AG04449 (cell line): ENCODE data around the gene PPP4C.

Experiments
- CTCF ChIA-PET: fragments of 350-600 bp; formaldehyde crosslinking; extraction: SDS; loops from one replicate; lab custom pipeline; 2021; ENCODE audit warnings: antibody characterized with exemption; lab: Yijun Ruan, JAX
- POLR2A ChIA-PET: fragments of 400-600, 350-600 bp; formaldehyde crosslinking; extraction: SDS; loops from one replicate; lab custom pipeline; 2020; ENCODE audit warnings: antibody characterized with exemption, inconsistent platforms; lab: Yijun Ruan, JAX
- DNase-seq: peaks from one replicate; pipeline ENCODE4 v3.0.0-alpha.2; 2010; ENCODE audit warnings: low read depth, low spot score
- H3K4me3 ChIP-seq: 2 replicates; pipeline ENCODE4 v1.5.1; 2011; ENCODE audit warnings: low read depth, mild to moderate bottlenecking, control low read depth, low read length
- CTCF ChIP-seq: IDR thresholded peaks from one replicate; pipeline ENCODE4 v1.5.1; 2011; ENCODE audit warnings: mild to moderate bottlenecking, moderate library complexity, low read length, control low read depth, inconsistent platforms; ENCODE audit not compliant: insufficient read depth; ENCODE audit errors: missing control alignments

Gene PPP4C

GRCh38 chr16:30083216-30084055 is 7.6 kb downstream of the PPP4C start:
- POLR2A ChIA-PET, result no interaction called here
- no peak for TF ChIP-seq CTCF
- H3K4me3 ChIP-seq, result no peak overlapping the region

GRCh38 chr16:30084096-30084815 is 8.5 kb downstream of the PPP4C start:
- ChIA-PET CTCF (interaction anchor here (1.5 kb wide), 1 partner anchor 9 kb away, joined by 10 read pairs; no protein-coding TSS in a partner anchor), POLR2A (no interaction called here)
- TF ChIP-seq CTCF, result no peak
- no peak overlapping the region for H3K4me3 ChIP-seq
- no peak for DNase-seq

More at GRCh38 chr16:30083216-30084055, 7.6 kb downstream of the PPP4C start:
- no peak for DNase-seq
- CTCF ChIA-PET, result interaction anchor here (1.0 to 9.2 kb wide), 4 partner anchors 8 to 41 kb away, joined by 3 to 100 read pairs (median 7); partner anchors contain the start of gene TBX6

- CTCF ChIA-PET, result interaction anchor here (1.2 to 1.5 kb wide), 2 partner anchors 8 to 325 kb away, joined by 3 to 10 read pairs; no protein-coding TSS in a partner anchor
- no peak for DNase-seq
- no peak for TF ChIP-seq CTCF
- POLR2A ChIA-PET, result no interaction called here
- H3K4me3 ChIP-seq, result no peak overlapping the region
These were observed 9.0 kb downstream of the PPP4C start for GRCh38 chr16:30084816-30085159.

GRCh38 chr16:30085247-30085646 is 9.5 kb downstream of the PPP4C start:
- H3K4me3 ChIP-seq, result no peak overlapping the region
- no peak for DNase-seq
- CTCF ChIA-PET, result interaction anchor here (0.9 to 1.2 kb wide), 2 partner anchors 27 to 325 kb away, joined by 3 read pairs; no protein-coding TSS in a partner anchor
- no peak for TF ChIP-seq CTCF
- POLR2A ChIA-PET, result no interaction called here

GRCh38 chr16:30085820-30086219 is 10.0 kb downstream of the PPP4C start:
- POLR2A ChIA-PET, result no interaction called here

More at GRCh38 chr16:30085820-30086219, 10.0 kb downstream of the PPP4C start:
- H3K4me3 ChIP-seq, result no peak overlapping the region
- CTCF ChIA-PET, result interaction anchor here (0.9 to 1.2 kb wide), 2 partner anchors 27 to 324 kb away, joined by 3 read pairs; no protein-coding TSS in a partner anchor
- DNase-seq, result no peak
- TF ChIP-seq CTCF, result no peak
